Dendritic cell treated with granulocyte-macrophage colony-stimulating factor and Interleukin-4, amounts not matched to agents 40 ng/mL and 50 ng/mL, for 4 days (primary cell): ENCODE results near the gene CPT1B.
A peak's percentile ranks its signal among the peaks of the same experiment; 100 is the strongest.
"Not testable (repeated sequence)": the region's sequence is repeated elsewhere in the genome, so short reads cannot be mapped to it uniquely, and the experiment has no call there.

ENCODE experiments used
- H3K27ac Mint-ChIP-seq: one replicate; pipeline ENCODE4 v1.8.0; 2022; ENCODE audit warnings: mild to moderate bottlenecking, mixed read lengths
- H3K27me3 Mint-ChIP-seq: one replicate; pipeline ENCODE4 v1.8.0; 2022; ENCODE audit warnings: mild to moderate bottlenecking, mixed read lengths
- H3K36me3 Mint-ChIP-seq: one replicate; pipeline ENCODE4 v1.8.0; 2022; ENCODE audit warnings: low read depth, mixed read lengths
- H3K4me1 Mint-ChIP-seq: one replicate; pipeline ENCODE4 v1.8.0; 2022; ENCODE audit warnings: low read depth, mixed read lengths
- H3K4me3 Mint-ChIP-seq: one replicate; pipeline ENCODE4 v1.8.0; 2022; ENCODE audit warnings: mild to moderate bottlenecking, moderate library complexity, mixed read lengths
- H3K9me3 Mint-ChIP-seq: one replicate; pipeline ENCODE4 v1.8.0; 2022; ENCODE audit warnings: mixed read lengths
- intact Hi-C: fragments of 100-400 bp; cut with micrococcal nuclease; formaldehyde crosslinking; loops from one replicate; pipeline ENCODE4 v1.15.0; 2022

The CPT1B gene

DNA sequence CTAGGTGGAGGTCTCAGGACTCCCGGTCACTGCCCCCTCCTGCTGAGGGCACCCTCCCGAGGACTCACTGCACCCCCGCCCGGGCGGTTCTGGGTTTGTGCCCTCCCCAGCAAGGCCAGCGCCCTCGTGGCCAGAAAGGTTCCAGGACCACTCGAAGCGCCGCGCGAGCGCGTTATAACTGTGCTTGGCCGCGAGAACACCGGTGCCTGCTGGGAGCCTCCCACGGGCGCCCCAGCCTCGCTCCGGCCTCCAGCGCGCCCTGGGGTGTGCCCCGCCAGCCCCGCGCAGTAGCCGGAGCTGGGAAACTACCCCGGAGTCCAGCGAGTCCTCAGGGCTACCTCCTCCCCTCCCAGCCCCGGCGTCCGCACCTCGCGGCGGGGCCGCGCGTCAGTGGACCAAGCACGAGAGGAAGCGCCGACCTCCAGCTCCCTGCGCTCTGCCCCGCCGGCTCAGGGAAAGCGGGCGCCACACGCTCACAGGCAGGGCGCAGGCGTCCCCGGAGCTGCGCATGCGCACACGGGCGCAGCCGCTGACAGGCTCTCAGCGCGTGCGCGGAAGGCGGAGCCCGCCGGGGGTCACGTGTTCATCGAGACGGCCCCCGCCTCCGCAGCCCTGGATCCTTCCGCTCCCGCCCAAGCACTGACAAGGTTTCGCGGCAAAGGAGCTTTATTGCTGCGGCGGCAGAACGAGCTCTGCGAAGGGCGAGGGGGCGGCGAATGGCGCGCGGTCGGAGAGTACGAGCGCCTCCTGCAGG is 52.9 kb downstream of the CPT1B start, which contains the start of gene SCO2:
SCO2 (minus strand) TSS at position 495 of the 754 bp plus-strand sequence. CDS start 1,187 bp downstream, outside the sequence.
- H3K36me3 Mint-ChIP-seq, result peaks cover 93% of the 10 kb centered on the region
- H3K27me3 Mint-ChIP-seq, result no peaks in the 10 kb centered on the region
- peaks cover 52% of the 10 kb centered on the region for H3K4me1 Mint-ChIP-seq
- intact Hi-C loops, result loop anchor here (1.0 to 5.0 kb wide), 2 partner anchors 37 to 97 kb away; partner anchors contain the start of gene SYCE3
- H3K27ac Mint-ChIP-seq, result peak within 1 kb of the TSS; percentile 95
- peak within 1 kb of the TSS; percentile 97 for H3K4me3 Mint-ChIP-seq
- no peaks in the 10 kb centered on the region for H3K9me3 Mint-ChIP-seq

DNA sequence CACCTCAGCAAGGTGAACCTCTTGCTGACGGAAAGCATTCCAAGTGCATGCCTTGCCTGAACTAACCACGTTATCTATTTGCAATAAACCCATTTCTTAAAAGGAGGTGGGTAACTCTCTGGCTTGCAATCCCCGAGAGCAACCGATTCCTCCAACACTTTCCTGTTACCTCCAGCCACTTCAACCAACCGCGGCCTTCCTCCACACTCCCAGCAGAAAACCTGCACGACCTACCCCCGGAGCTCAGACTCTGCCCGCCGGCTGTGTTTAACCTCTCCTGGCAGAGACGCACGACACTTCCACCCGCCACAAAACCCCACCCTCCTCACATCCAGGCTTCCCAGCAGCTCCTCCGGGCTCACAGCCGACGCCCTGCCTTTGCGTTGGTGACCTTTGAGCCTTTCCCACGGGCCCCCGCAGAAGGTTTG is 53.5 kb downstream of the CPT1B start:
- Mint-ChIP-seq H3K36me3 (peaks cover 93% of the 10 kb centered on the region), H3K9me3 (no peaks in the 10 kb centered on the region), H3K4me3 (peak overlapping the region; percentile 97), H3K4me1 (peaks cover 52% of the 10 kb centered on the region), H3K27ac (peak overlapping the region; percentile 95), H3K27me3 (no peaks in the 10 kb centered on the region)
- intact Hi-C loops, result loop anchor here (1.0 to 5.0 kb wide), 2 partner anchors 38 to 98 kb away; partner anchors contain the start of gene SYCE3

DNA sequence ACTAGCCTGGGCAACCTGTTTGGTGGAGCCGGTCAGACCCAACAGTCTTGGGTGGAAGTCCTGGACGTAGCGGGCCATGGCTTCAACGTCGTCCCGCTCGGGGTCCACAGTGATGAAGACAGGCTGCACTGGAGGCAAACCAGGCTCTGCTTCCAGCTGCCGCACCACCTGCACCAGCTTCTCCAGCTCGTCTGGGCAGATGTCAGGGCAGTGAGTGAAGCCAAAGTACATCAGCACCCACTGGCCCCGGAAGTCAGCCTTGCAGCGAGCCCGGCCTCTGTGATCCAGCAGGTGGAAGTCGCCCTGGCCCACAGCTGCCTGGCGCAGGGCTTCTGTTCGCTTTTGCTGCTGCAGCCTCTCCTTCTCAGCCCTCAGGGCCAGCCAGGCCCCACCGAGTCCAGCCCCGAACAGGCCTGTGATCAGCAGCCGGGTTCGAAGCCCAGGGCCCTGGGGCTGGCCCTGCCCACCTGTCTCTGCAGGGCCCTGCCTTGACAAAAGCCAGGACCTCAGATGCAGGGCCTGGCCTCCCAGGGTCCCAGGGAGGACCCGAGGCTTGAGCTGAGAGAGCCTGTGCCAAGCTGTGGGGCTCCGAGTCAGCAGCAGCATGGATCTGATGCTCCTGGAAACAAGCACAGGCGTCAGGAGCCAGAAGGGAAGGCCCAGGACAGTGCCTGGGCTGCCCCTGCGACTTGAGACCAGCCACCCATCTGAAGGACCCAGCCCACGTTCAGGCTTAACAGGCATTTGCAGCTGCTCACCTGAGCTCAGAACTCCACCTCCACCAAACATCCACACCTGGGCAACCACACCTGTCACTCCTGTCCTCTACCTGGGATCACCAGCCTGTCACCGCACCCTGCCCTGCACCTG is 54.2 kb downstream of the CPT1B start:
- no peaks in the 10 kb centered on the region for H3K27me3 Mint-ChIP-seq
- H3K36me3 Mint-ChIP-seq, result peaks cover 93% of the 10 kb centered on the region
- H3K4me1 Mint-ChIP-seq, result peaks cover 49% of the 10 kb centered on the region
- H3K9me3 Mint-ChIP-seq, result no peaks in the 10 kb centered on the region
- peak overlapping the region; percentile 97 for H3K4me3 Mint-ChIP-seq
- H3K27ac Mint-ChIP-seq, result peak overlapping the region; percentile 95
- intact Hi-C loops, result no loop called here

DNA sequence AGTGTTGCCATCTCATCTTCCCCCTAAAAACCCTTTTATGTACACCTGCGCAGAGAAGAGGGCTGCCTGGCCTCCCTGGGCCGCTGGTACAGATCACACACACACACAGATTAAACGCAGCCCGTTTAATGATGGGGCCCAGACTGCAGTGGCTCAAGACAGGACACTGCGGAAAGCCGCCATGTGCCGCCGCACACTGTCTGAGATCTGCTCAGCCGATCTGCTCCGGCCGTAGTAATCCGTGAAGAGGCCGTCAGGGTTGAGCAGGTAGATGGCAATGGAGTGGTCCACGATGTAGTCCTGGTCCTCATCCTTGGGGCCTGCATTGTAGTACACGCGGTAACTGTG is 54.8 kb downstream of the CPT1B start:
- Mint-ChIP-seq H3K9me3 (no peaks in the 10 kb centered on the region), H3K27ac (no peak overlapping the region)

DNA sequence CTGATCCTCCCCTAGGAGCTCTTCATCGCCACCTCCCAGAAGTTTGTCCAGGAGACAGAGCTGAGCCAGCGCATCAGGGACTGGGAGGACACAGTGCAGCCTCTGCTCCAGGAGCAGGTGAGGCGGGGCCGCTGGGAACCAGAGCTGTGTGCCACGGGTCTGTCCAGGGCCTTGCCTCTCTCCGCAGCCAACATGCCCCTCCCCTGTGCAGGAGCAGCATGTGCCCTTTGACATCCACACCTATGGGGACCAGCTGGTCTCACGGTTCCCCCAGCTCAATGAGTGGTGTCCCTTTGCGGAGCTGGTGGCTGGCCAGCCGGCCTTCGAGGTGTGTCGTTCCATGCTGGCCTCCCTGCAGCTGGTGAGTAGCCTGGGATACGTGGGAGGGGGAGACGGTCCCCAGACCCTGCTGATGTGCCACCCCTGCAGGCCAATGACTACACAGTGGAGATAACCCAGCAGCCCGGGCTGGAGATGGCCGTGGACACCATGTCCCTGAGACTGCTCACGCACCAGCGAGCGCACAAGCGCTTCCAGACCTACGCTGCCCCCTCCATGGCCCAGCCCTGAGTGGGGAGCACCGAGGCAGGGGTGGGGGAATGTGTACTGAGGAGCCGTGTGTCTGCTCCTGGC is 55.3 kb downstream of the CPT1B start:
- H3K4me1 Mint-ChIP-seq, result peaks cover 38% of the 10 kb centered on the region

More for the DNA sequence above, 54.8 kb downstream of the CPT1B start:
- peaks cover 43% of the 10 kb centered on the region for H3K4me1 Mint-ChIP-seq
- no peaks in the 10 kb centered on the region for H3K27me3 Mint-ChIP-seq
- H3K36me3 Mint-ChIP-seq, result peaks cover 93% of the 10 kb centered on the region
- intact Hi-C loops, result no loop called here
- H3K4me3 Mint-ChIP-seq, result no peak overlapping the region

DNA sequence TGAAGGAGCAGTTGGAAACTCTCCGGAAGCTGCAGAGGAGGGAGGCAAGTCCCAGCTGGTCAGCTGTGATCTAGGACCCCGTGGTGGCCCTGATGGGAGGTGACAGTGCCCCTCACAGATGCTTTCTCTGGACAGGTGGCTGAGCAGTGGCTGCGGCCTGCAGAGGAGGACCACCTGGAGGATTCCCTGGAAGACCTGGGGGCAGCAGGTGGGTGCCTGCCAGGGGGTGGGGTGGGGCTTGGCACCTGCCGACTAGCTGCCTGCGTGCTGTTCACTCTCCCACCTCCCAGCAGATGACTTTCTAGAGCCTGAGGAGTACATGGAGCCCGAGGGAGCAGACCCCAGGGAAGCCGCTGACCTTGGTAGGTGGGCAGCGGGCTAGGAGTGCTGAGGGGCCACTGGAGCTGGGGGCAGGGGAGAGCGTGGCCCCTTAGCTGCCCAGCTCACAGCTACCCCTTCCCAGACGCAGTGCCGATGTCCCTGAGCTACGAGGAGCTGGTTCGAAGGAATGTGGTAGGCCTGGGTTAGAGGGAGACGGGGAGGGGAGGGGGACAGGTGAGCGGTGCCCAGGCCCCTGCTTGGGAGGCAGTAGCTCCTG is 55.9 kb downstream of the CPT1B start:
- no peak overlapping the region for H3K4me3 Mint-ChIP-seq
- peaks cover 31% of the 10 kb centered on the region for H3K4me1 Mint-ChIP-seq
- H3K27me3 Mint-ChIP-seq, result no peaks in the 10 kb centered on the region
- no peak overlapping the region for H3K27ac Mint-ChIP-seq
- no peaks in the 10 kb centered on the region for H3K9me3 Mint-ChIP-seq
- peaks cover 93% of the 10 kb centered on the region for H3K36me3 Mint-ChIP-seq
- intact Hi-C loops, result no loop called here

More for the DNA sequence above, 55.3 kb downstream of the CPT1B start:
- Mint-ChIP-seq H3K27me3 (no peaks in the 10 kb centered on the region), H3K27ac (no peak overlapping the region), H3K4me3 (no peak overlapping the region), H3K36me3 (peaks cover 93% of the 10 kb centered on the region), H3K9me3 (no peaks in the 10 kb centered on the region)
- intact Hi-C loops, result no loop called here

DNA sequence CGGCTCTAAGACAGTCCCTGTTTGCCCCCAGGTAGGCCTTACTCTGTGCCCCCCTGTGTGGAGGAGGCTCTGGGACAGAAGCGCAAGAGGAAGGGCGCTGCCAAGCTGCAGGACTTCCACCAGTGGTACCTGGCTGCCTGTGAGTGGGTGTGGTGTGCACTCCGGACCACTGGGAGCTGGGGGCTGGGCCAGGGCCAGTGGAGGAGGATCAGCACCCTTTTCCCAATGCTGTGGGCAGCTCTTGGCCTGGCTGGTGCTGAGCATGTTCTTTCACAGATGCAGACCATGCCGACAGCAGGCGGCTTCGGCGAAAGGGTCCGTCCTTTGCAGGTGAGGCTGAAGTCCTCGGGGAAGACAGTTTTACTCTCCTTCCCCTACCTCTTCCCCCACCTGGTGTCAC is 56.5 kb downstream of the CPT1B start:
- Mint-ChIP-seq H3K4me3 (no peak overlapping the region), H3K27ac (no peak overlapping the region), H3K36me3 (peaks cover 93% of the 10 kb centered on the region), H3K27me3 (no peaks in the 10 kb centered on the region), H3K4me1 (peaks cover 25% of the 10 kb centered on the region), H3K9me3 (no peaks in the 10 kb centered on the region)
- intact Hi-C loops, result no loop called here

DNA sequence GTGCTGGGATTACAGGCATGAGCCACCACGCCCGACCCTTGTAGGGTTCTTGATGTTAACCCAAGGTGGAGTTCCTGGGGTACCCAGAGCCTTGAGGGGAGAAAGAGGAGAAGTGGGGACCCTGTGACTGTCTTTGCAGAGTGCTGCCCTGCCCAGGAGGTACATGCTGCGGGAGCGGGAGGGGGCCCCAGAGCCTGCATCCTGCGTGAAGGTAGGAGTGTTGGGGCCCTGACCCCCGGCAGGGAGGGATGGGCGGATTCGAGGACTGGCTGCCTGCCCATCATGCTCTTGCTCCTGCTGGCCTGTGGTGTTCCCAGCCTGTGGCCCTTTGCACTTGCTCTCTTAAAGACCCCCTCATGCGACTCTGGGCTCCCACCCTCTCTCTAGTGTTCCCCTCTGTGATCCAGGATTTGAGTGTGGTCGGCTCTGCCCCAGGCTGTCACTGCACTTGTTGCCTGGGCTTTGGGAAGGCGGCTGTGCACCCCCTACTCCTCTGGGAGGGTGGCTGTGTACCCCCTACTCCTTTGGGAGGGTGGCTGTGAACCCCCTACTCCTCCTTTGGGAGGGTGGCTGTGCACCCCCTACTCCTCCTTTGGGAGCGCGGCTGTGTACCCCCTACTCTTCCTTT is 57.3 kb downstream of the CPT1B start:
- H3K36me3 Mint-ChIP-seq, result peaks cover 95% of the 10 kb centered on the region
- intact Hi-C loops, result no loop called here
- H3K27ac Mint-ChIP-seq, result no peak overlapping the region
- peaks cover 23% of the 10 kb centered on the region for H3K4me1 Mint-ChIP-seq
- no peaks in the 10 kb centered on the region for H3K9me3 Mint-ChIP-seq
- no peaks in the 10 kb centered on the region for H3K27me3 Mint-ChIP-seq
- H3K4me3 Mint-ChIP-seq, result no peak overlapping the region

DNA sequence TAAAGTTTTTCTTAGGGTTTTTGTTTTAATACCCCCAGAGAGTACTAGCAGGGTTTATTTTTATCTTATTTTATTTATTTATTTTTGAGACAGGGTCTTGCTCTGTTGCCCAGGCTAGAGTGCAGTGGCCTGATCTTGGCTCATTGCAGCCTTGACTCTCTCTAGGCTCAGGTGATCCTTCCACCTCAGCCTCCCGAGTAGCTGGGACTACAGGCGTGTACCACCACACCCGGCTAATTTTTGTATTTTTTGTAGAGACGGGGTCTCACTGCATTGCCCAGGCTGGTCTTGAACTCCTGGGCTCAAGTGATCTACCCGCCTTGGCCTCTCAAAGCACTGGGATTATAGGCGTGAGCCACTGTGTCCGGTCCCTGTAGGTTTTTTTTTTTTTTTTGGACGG is 58.0 kb downstream of the CPT1B start:
- not testable (repeated sequence) for H3K9me3 Mint-ChIP-seq

DNA sequence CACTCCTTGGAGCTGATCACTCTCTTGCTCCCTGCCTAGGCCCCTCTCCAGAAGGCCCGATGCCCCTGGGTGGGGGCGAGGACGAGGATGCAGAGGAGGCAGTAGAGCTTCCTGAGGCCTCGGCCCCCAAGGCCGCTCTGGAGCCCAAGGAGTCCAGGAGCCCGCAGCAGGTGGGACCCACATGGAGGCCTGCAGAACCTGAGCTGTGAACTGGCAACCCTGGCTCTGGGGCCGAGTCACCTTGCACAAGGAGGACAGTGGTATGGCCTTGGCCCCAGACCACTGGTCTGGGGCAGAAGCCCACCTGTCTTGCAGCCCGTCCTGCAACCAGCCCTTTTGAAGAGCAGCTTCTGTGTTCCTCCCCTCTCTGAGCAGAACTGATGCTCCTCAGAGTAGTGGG is 59.1 kb downstream of the CPT1B start:
- intact Hi-C loops, result no loop called here
- Mint-ChIP-seq H3K27me3 (no peaks in the 10 kb centered on the region), H3K4me3 (no peak overlapping the region), H3K36me3 (peaks cover 87% of the 10 kb centered on the region), H3K27ac (no peak overlapping the region), H3K4me1 (peaks cover 18% of the 10 kb centered on the region), H3K9me3 (no peaks in the 10 kb centered on the region)

More for the DNA sequence above, 58.0 kb downstream of the CPT1B start:
- H3K27me3 Mint-ChIP-seq, H3K27ac Mint-ChIP-seq, intact Hi-C loops, H3K4me3 Mint-ChIP-seq: not testable (repeated sequence)
- Mint-ChIP-seq H3K36me3 (peaks cover 91% of the 10 kb centered on the region), H3K4me1 (peaks cover 28% of the 10 kb centered on the region)
